GM23248 (cell line): ENCODE results near the gene CHMP4A.

ENCODE experiments used
- EZH2 ChIP-seq: fragments of 200-600 bp; sonication (generic); IDR thresholded peaks from 2 replicates; pipeline ENCODE4 v1.6.1; 2018; ENCODE audit warnings: antibody characterized with exemption, mild to moderate bottlenecking; ENCODE audit not compliant: insufficient read depth, poor library complexity, severe bottlenecking
- EZH2phosphoT487 ChIP-seq: fragments of 200-600 bp; sonication (generic); IDR thresholded peaks from 2 replicates; pipeline ENCODE4 v1.6.1; 2018; ENCODE audit warnings: antibody characterized with exemption, moderate library complexity, mild to moderate bottlenecking, low read depth; ENCODE audit not compliant: insufficient read depth

GRCh38 chr14:24162093-24162492 lies 51.2 kb downstream of the CHMP4A start:
- TF ChIP-seq EZH2 (no peak), EZH2phosphoT487 (no peak)
